IMR-90 (cell line): ENCODE measurements around the gene CLTA. TPM values are rescaled to one million over a fixed set of nuclear protein-coding genes. Genes with fewer than 3 reads are reported as not detected.

Source experiments
- ATAC-seq: fragments of 200-7000 bp; cut with Tn5 transposase; 2 replicates; pipeline ENCODE4 v1.9.1; 2020; ENCODE audit warnings: low read depth, mild to moderate bottlenecking, moderate library complexity
- BruUV-seq: library from RNA; stranded (reverse); fragments of 400-500 nt; replicated peaks from 2 replicates; lab custom pipeline; 2021; lab: Mats Ljungman, UMichigan
- CTCF ChIA-PET: fragments of 300-600 bp; formaldehyde crosslinking; extraction: SDS; loops from one replicate; lab custom pipeline; 2021; ENCODE audit warnings: antibody characterized with exemption; lab: Yijun Ruan, JAX
- POLR2A ChIA-PET: fragments of 300-600 bp; sonication (Branson Sonifier 250); formaldehyde crosslinking; loops from one replicate; lab custom pipeline; 2022; ENCODE audit warnings: antibody characterized with exemption; ENCODE audit not compliant: unreplicated experiment; lab: Charles Lee
- DNase-seq: peaks from one replicate; pipeline ENCODE4 v3.0.0; 2013
- H2AFZ ChIP-seq: replicated peaks from 2 replicates; pipeline ENCODE3; 2013; ENCODE audit warnings: low read length, mild to moderate bottlenecking; ENCODE audit not compliant: poor library complexity
- H2AK5ac ChIP-seq: 2 replicates; pipeline ENCODE4 v1.6.1; 2013; ENCODE audit warnings: low read depth, low read length, inconsistent platforms
- H2AK9ac ChIP-seq: replicated peaks from 2 replicates; pipeline ENCODE3; 2013; ENCODE audit warnings: mild to moderate bottlenecking, low read depth, low read length, moderate library complexity; ENCODE audit not compliant: poor library complexity
- H2BK120ac ChIP-seq: 2 replicates; pipeline ENCODE4 v1.6.1; 2013; ENCODE audit warnings: low read depth, low read length, inconsistent platforms
- H2BK15ac ChIP-seq: 3 replicates; pipeline ENCODE4 v1.6.1; 2013; ENCODE audit warnings: low read depth, low read length, inconsistent platforms
- H2BK20ac ChIP-seq: 2 replicates; pipeline ENCODE4 v1.6.1; 2013; ENCODE audit warnings: low read depth, mild to moderate bottlenecking, inconsistent platforms, low read length, moderate library complexity
- H2BK5ac ChIP-seq: 2 replicates; pipeline ENCODE4 v1.6.1; 2013; ENCODE audit warnings: mild to moderate bottlenecking, low read depth, low read length, inconsistent platforms; ENCODE audit not compliant: poor library complexity, severe bottlenecking
- H3K14ac ChIP-seq: replicated peaks from 2 replicates; pipeline ENCODE4 v1.6.1; 2013; ENCODE audit warnings: low read depth, low read length, inconsistent platforms
- H3K18ac ChIP-seq: 2 replicates; pipeline ENCODE4 v1.6.1; 2013; ENCODE audit warnings: low read depth, low read length, control low read depth
- H3K23ac ChIP-seq: 2 replicates; pipeline ENCODE4 v1.6.1; 2013; ENCODE audit warnings: low read depth, low read length, inconsistent platforms
- H3K27ac ChIP-seq: 2 replicates; pipeline ENCODE4 v1.5.1; 2013; ENCODE audit warnings: mild to moderate bottlenecking, control low read depth, low read length; ENCODE audit not compliant: insufficient read depth
- H3K27me3 ChIP-seq: 2 replicates; pipeline ENCODE4 v1.6.1; 2013; ENCODE audit warnings: low read length; ENCODE audit not compliant: control insufficient read depth, insufficient read depth
- H3K36me3 ChIP-seq: 2 replicates; pipeline ENCODE4 v1.6.1; 2013; ENCODE audit warnings: low read length, mixed read lengths; ENCODE audit not compliant: control insufficient read depth, insufficient read depth
- H3K4ac ChIP-seq: 2 replicates; pipeline ENCODE4 v1.6.1; 2013; ENCODE audit warnings: low read depth, low read length, inconsistent platforms
- H3K4me1 ChIP-seq: 2 replicates; pipeline ENCODE4 v1.6.1; 2013; ENCODE audit warnings: low read length, mixed read lengths; ENCODE audit not compliant: control insufficient read depth, insufficient read depth
- H3K4me2 ChIP-seq: 2 replicates; pipeline ENCODE4 v1.6.1; 2013; ENCODE audit warnings: low read depth, mild to moderate bottlenecking, control low read depth, low read length, moderate library complexity
- H3K4me3 ChIP-seq: 2 replicates; pipeline ENCODE4 v1.5.1; 2013; ENCODE audit warnings: low read depth, mild to moderate bottlenecking, control low read depth, low read length, moderate library complexity; ENCODE audit not compliant: insufficient read depth
- H3K56ac ChIP-seq: 2 replicates; pipeline ENCODE4 v1.6.1; 2013; ENCODE audit warnings: low read length, inconsistent platforms; ENCODE audit not compliant: insufficient read depth; ENCODE audit errors: extremely low read depth
- H3K79me1 ChIP-seq, 2 experiments: 2 replicates each; pipeline ENCODE4 v1.6.1; 2013; ENCODE audit warnings: low read length in 2 of 2, inconsistent platforms in 1 of 2, low read depth in 1 of 2
- H3K9ac ChIP-seq: 2 replicates; pipeline ENCODE4 v1.6.1; 2013; ENCODE audit warnings: low read depth, low read length, control low read depth
- H3K9me1 ChIP-seq: 2 replicates; pipeline ENCODE4 v1.6.1; 2013; ENCODE audit warnings: low read length, inconsistent platforms; ENCODE audit not compliant: insufficient read depth
- H3K9me3 ChIP-seq: 2 replicates; pipeline ENCODE4 v1.6.1; 2013; ENCODE audit warnings: low read length; ENCODE audit not compliant: control insufficient read depth, insufficient read depth
- H4K20me1 ChIP-seq: 2 replicates; pipeline ENCODE4 v1.6.1; 2013; ENCODE audit warnings: low read length, inconsistent platforms; ENCODE audit not compliant: insufficient read depth
- H4K5ac ChIP-seq: 2 replicates; pipeline ENCODE4 v1.6.1; 2013; ENCODE audit warnings: mild to moderate bottlenecking, low read depth, low read length, control low read depth
- H4K8ac ChIP-seq, 2 experiments: 2 replicates each; pipeline ENCODE4 v1.6.1; 2013; ENCODE audit warnings: low read depth in 2 of 2, low read length in 2 of 2, control low read depth in 1 of 2, inconsistent platforms in 1 of 2
- H4K91ac ChIP-seq: 2 replicates; pipeline ENCODE4 v1.6.1; 2013; ENCODE audit warnings: low read depth, low read length, inconsistent platforms; ENCODE audit not compliant: insufficient read depth
- BHLHE40 ChIP-seq: fragments of 150-350 bp; IDR thresholded peaks from 2 replicates; pipeline ENCODE4 v1.6.1; 2016; ENCODE audit warnings: mild to moderate bottlenecking, low read depth, low read length
- CEBPB ChIP-seq: IDR thresholded peaks from 2 replicates; pipeline ENCODE4 v1.6.1; 2012; ENCODE audit warnings: low read depth, low read length, improper control_type of control experiment
- CHD1 ChIP-seq: IDR thresholded peaks from 2 replicates; pipeline ENCODE4 v1.6.1; 2012; ENCODE audit warnings: low read depth, low read length, improper control_type of control experiment
- CTCF ChIP-seq: conservative IDR thresholded peaks from 2 replicates; pipeline ENCODE4 v1.5.1; 2012; ENCODE audit warnings: mild to moderate bottlenecking, low read depth, low read length, improper control_type of control experiment
- FOS ChIP-seq: fragments of 150-350 bp; IDR thresholded peaks from 2 replicates; pipeline ENCODE4 v1.6.1; 2016; ENCODE audit warnings: low read depth, low read length
- MAFK ChIP-seq: IDR thresholded peaks from 2 replicates; pipeline ENCODE4 v1.6.1; 2012; ENCODE audit warnings: low read depth, low read length, improper control_type of control experiment
- MAZ ChIP-seq: IDR thresholded peaks from 2 replicates; pipeline ENCODE4 v1.6.1; 2012; ENCODE audit warnings: low read depth, mild to moderate bottlenecking, low read length, improper control_type of control experiment, moderate library complexity, borderline replicate concordance
- MXI1 ChIP-seq: IDR thresholded peaks from 2 replicates; pipeline ENCODE4 v1.6.1; 2012; ENCODE audit warnings: low read depth, mild to moderate bottlenecking, low read length, moderate library complexity, borderline replicate concordance
- NFE2L2 ChIP-seq: fragments of 150-350 bp; IDR thresholded peaks from 2 replicates; pipeline ENCODE4 v1.6.1; 2016; ENCODE audit warnings: low read depth, mild to moderate bottlenecking, low read length
- POLR2A ChIP-seq: IDR thresholded peaks from 2 replicates; pipeline ENCODE4 v1.6.1; 2012; ENCODE audit warnings: mild to moderate bottlenecking, low read depth, low read length
- RAD21 ChIP-seq: IDR thresholded peaks from 2 replicates; pipeline ENCODE4 v1.6.1; 2012; ENCODE audit warnings: low read length, improper control_type of control experiment
- RCOR1 ChIP-seq: IDR thresholded peaks from 2 replicates; pipeline ENCODE4 v1.6.1; 2012; ENCODE audit warnings: mild to moderate bottlenecking, low read length, improper control_type of control experiment; ENCODE audit not compliant: insufficient replicate concordance
- RFX5 ChIP-seq: IDR thresholded peaks from 2 replicates; pipeline ENCODE4 v1.8.0; 2012; ENCODE audit warnings: low read depth, mild to moderate bottlenecking, low read length, moderate library complexity
- SMC3 ChIP-seq: fragments of 150-350 bp; IDR thresholded peaks from 2 replicates; pipeline ENCODE4 v1.6.1; 2016; ENCODE audit warnings: low read depth, mild to moderate bottlenecking, antibody characterized with exemption, low read length, moderate library complexity
- WGBS, 2 experiments: methylation state at CpG; one replicate each; pipeline versions ENCODE4 v1.1.5 to v1.1.7; 2013; ENCODE audit warnings: missing lambda C conversion rate in 2 of 2; ENCODE audit not compliant: insufficient read length in 1 of 2; ENCODE audit errors: extremely low coverage in 2 of 2; 5-methylcytosine and 5-hydroxymethylcytosine counted together
- dilution Hi-C: fragments of 300-500 bp; cut with HindIII; formaldehyde crosslinking; loops from one replicate; pipeline ENCODE4 v1.14.3; 2018; ENCODE audit warnings: low sequenced_read_pairs; ENCODE audit not compliant: unreplicated experiment
- in situ Hi-C: fragments of 300-500 bp; cut with MboI; formaldehyde crosslinking; loops from 3 replicates; pipeline ENCODE4 v1.14.3; 2019; ENCODE audit warnings: low sequenced_read_pairs, inconsistent platforms, mixed read lengths
- intact Hi-C: fragments of 100-400 bp; cut with micrococcal nuclease; formaldehyde crosslinking; loops from 2 replicates; pipeline ENCODE4 v1.10.0; 2022
- polyA plus RNA-seq, 3 experiments: library from polyadenylated mRNA; depleted of rRNA; stranded (reverse); fragments of >200 nt; gene quantifications; 2 replicates each; pipeline ENCODE4 v1.2.3, GENCODE V29; 2012; ENCODE audit warnings: low replicate concordance in 1 of 3
- total RNA-seq: library from RNA; depleted of rRNA; stranded (reverse); fragments of >200 nt; gene quantifications from 2 replicates; pipeline ENCODE4 v1.2.3, GENCODE V29; 2012
- TF ChIP-seq, protein P1 (sequence below): fragments of 150-350 bp; IDR thresholded peaks from 2 replicates; pipeline ENCODE4 v1.6.1; 2017; ENCODE audit warnings: mild to moderate bottlenecking, antibody characterized with exemption, low read length, low read depth
- TF ChIP-seq, protein P2 (sequence below): fragments of 150-350 bp; IDR thresholded peaks from 2 replicates; pipeline ENCODE4 v1.6.1; 2016; ENCODE audit warnings: low read depth, mild to moderate bottlenecking, low read length, moderate library complexity, borderline replicate concordance

The CLTA gene
- total and polyA plus RNA-seq, 2 of the 4 experiments (the other 2 are of a cell fraction) = 133 to 246 TPM

- no peak overlapping the region for H3K4me2 ChIP-seq
- no peak overlapping the region for H4K5ac ChIP-seq
- intact Hi-C loops (loop anchor here (2.0 kb wide), 1 partner anchor 152 kb away; the partner anchor contains the start of gene RNF38), dilution Hi-C loops (no loop called here), in situ Hi-C loops (loop anchor here (5.0 kb wide), 1 partner anchor 78 kb away; no protein-coding TSS in a partner anchor)
- no peak overlapping the region for H2AK5ac ChIP-seq
- H3K27me3 ChIP-seq = no peaks in the 10 kb centered on the region
- H3K56ac ChIP-seq = no peak overlapping the region
- peaks cover 34% of the 10 kb centered on the region for H4K20me1 ChIP-seq
- no peak overlapping the region for H3K9ac ChIP-seq
- no peak overlapping the region for H3K4ac ChIP-seq
- no peak overlapping the region for H2AFZ ChIP-seq
- no peak overlapping the region for H2BK120ac ChIP-seq
- TF ChIP-seq MAZ (no peak), POLR2A (no peak), RCOR1 (no peak), CEBPB (no peak), BHLHE40 (no peak), MAFK (no peak), CHD1 (no peak), RFX5 (no peak), FOS (no peak), MXI1 (no peak), NFE2L2 (no peak), RAD21 (no peak), SMC3 (no peak), CTCF (no peak)
- TF ChIP-seq, protein P1, sequence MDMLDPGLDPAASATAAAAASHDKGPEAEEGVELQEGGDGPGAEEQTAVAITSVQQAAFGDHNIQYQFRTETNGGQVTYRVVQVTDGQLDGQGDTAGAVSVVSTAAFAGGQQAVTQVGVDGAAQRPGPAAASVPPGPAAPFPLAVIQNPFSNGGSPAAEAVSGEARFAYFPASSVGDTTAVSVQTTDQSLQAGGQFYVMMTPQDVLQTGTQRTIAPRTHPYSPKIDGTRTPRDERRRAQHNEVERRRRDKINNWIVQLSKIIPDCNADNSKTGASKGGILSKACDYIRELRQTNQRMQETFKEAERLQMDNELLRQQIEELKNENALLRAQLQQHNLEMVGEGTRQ = no peak
- TF ChIP-seq, protein P2, sequence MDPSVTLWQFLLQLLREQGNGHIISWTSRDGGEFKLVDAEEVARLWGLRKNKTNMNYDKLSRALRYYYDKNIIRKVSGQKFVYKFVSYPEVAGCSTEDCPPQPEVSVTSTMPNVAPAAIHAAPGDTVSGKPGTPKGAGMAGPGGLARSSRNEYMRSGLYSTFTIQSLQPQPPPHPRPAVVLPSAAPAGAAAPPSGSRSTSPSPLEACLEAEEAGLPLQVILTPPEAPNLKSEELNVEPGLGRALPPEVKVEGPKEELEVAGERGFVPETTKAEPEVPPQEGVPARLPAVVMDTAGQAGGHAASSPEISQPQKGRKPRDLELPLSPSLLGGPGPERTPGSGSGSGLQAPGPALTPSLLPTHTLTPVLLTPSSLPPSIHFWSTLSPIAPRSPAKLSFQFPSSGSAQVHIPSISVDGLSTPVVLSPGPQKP = no peak
- POLR2A ChIA-PET = no interaction called here
- DNase-seq (no peak), ATAC-seq (no peak)
- no peaks in the 10 kb centered on the region for H3K4me1 ChIP-seq
- peaks cover 6% of the 10 kb centered on the region for H3K9me1 ChIP-seq
- H2BK20ac ChIP-seq = no peak overlapping the region
- no peak overlapping the region for H2BK5ac ChIP-seq
- H3K27ac ChIP-seq = no peak overlapping the region
- H3K36me3 ChIP-seq = peaks cover 7% of the 10 kb centered on the region
- H2BK15ac ChIP-seq = no peak overlapping the region
- no TSS peak for BruUV-seq
- H3K79me1 ChIP-seq = peaks cover 27 to 51% of the 10 kb centered on the region in 2 experiments
- H3K4me3 ChIP-seq = no peak overlapping the region
- WGBS, 2 experiments = no CpG with 5 or more reads among the region's 6 CpGs
- no peak overlapping the region for H2AK9ac ChIP-seq
- H3K9me3 ChIP-seq = no peaks in the 10 kb centered on the region
- H3K23ac ChIP-seq = no peak overlapping the region
- no peak overlapping the region for H3K14ac ChIP-seq
- H3K18ac ChIP-seq = no peak overlapping the region
- CTCF ChIA-PET = interaction anchor here (3.3 kb wide), 1 partner anchor 79 kb away, joined by 12 read pairs; no protein-coding TSS in a partner anchor
- H4K91ac ChIP-seq = no peak overlapping the region
- no peak overlapping the region for H4K8ac ChIP-seq
These were observed 58.5 kb downstream of the CLTA start for GRCh38 chr9:36249189-36249588.
